Stimulated activated CD4-positive, alpha-beta T cell treated with anti-CD3 and anti-CD28 coated beads, Interleukin-2, amount 100 ng/mL, for 4 hours (primary cell): Measurements from ENCODE around the gene SPTBN1.

Experiments used
- DNase-seq: peaks from one replicate; pipeline ENCODE4 v3.0.0-alpha.2; 2020; ENCODE audit warnings: low read depth

The SPTBN1 gene

DNA sequence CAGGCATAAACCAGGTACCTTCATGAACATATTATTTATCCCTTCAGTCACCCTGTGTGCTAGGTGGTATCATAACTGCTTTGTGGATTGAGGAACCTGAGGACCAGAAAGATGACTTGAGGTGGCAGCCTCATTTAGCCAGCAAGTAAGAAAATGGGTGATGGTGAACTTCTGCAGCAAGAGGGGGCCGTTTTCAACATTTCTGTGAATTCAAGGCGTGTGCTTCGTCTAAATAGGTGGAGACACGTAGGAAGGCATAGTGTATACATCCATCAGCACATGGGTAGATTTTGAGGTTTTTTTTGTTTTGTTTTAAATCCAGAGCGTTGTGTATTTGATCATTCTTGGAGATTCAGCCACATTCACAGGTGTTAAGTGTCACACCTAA, 118.7 kb downstream of the SPTBN1 start:
- no peak for DNase-seq

DNA sequence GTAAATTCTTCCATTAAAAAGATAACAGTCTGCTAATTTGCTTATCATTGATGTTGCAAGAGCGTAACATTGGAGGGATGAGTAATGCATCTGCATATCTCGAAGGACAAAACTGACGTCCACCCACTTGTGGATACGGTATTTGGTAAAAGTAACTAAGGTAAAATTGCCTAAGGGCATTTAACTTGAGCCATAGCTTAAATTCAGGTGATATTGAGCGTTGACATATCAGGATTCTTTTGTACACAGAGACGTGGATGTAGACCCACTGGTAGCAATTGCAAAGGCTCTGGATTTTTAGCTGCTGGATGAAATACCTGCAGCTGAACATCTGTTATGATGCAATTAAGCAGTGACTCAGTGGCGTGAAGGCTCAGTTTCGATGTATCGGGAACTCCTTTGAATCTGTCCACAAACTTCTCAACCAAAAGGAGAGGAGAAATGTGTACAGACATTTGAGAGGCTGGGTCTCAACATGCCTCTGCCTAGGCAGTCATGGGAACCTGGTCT, 119.3 kb downstream of the SPTBN1 start:
- no peak for DNase-seq

DNA sequence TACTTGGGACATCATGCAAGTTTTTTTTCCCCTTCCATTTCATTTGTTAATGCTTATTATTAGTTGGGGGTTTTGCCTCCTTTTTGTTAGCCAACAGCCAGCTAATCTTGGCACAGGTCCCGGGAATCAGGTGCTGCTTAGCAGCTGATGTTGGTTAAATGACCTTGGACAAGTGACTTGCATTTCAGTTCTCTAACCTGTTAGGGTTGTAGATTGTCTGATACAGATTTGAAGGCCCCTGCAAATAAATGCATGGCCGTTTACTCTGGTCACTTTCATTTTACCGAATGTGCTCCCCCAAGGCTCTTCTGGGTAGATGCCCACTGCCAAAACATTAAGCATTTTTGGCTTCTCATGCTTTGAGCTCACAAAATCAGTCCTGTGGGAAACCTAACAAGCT, 120.9 kb downstream of the SPTBN1 start:
- no peak for DNase-seq

- no peak for DNase-seq
Measured at GRCh38 chr2:54577944-54578647, 122.0 kb downstream of the SPTBN1 start.

DNA sequence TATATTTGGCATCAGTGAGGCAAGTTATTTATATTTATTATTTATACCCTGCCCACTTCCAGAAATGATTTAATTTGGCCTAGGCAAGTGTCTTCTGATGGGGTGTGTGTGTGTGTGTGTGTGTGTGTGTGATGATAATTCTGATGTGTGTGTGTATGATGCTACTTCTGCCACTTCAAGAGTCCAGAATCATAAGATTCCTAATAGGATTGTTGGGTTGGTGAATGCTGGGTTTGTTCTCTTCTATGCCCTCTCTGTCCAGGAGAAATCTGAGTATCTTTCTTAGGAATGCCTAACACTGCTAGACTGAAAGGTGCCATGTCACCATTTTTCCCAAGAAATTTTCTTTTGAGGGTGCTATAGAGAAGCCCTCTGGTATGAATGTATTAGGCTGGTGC, 122.5 kb downstream of the SPTBN1 start:
- DNase-seq = no peak

DNA sequence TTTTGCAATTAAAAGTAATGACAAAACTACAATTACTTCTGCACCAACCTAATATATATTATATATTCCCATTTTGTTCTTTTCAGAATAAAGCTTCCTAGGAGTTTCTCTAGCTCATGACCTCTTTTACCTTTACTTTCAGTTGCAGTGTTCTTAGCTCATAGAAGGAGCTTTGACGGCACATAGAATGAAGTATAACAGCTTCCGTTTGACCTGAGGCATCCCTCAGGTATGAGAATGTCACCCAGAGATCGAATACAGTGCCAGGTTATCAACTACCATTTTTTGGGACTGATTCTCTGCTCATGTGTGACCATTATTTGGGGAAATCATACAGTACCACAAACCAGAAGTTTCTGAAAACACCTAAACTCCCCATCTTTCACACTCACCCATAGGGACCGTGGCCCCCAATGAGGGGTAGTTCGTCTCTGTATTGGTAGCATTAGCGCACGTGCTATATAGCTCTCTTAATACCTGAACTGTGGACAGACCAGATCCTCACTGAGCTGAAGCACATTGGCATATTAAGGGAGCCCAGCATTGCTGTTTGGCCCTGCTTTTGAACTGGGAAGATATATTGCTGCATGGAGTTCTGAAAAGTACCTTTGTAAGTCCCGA, 123.0 kb downstream of the SPTBN1 start:
- DNase-seq = no peak

GRCh38 chr2:54579682-54580620, 123.8 kb downstream of the SPTBN1 start:
- DNase-seq = no peak

GRCh38 chr2:54581326-54582039, 125.4 kb downstream of the SPTBN1 start:
- DNase-seq = no peak

- DNase-seq = no peak
Measured at GRCh38 chr2:54582987-54583386, 126.9 kb downstream of the SPTBN1 start.

DNA sequence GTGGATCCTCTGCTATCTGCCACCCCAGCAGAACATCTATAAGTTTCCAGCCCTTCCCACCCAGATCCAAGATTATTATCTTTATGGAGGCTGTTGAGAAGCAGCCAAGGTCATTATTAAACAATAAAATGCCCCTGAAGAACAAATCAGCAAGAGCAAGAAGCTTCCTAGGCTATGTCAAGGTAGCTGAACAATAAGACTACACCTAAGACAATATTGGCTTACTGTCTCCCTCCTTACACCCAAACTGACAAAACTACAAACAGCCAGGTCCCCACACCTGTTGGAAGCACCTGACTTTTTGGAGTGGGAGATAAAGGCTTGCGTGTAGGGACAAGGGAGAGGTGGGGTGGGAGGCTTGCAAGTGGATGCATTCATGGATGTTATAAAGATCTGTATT, 128.5 kb downstream of the SPTBN1 start:
- no peak for DNase-seq

- DNase-seq = no peak
Measured at GRCh38 chr2:54585136-54585733, 129.1 kb downstream of the SPTBN1 start.

DNA sequence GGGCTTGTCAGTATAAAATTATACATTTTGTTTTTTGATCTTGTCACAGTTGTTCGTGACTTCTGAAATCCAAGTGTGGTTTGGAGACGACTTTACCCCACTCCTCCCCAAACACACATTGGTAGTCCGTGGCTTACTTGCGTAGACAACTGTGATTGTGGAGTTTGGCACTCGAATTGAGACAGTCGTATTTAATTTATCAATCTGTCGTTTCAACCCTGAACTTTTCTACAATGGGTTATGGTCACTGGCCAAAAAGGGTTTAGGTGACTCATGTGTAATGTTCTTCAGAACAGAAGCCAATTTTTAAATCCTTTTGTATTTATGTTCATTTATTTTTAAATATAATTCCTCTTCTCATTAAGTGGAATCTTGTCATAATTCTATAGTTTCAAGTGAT, 129.9 kb downstream of the SPTBN1 start:
- DNase-seq = no peak

- DNase-seq = no peak
Measured at GRCh38 chr2:54586494-54586893, 130.4 kb downstream of the SPTBN1 start.

DNA sequence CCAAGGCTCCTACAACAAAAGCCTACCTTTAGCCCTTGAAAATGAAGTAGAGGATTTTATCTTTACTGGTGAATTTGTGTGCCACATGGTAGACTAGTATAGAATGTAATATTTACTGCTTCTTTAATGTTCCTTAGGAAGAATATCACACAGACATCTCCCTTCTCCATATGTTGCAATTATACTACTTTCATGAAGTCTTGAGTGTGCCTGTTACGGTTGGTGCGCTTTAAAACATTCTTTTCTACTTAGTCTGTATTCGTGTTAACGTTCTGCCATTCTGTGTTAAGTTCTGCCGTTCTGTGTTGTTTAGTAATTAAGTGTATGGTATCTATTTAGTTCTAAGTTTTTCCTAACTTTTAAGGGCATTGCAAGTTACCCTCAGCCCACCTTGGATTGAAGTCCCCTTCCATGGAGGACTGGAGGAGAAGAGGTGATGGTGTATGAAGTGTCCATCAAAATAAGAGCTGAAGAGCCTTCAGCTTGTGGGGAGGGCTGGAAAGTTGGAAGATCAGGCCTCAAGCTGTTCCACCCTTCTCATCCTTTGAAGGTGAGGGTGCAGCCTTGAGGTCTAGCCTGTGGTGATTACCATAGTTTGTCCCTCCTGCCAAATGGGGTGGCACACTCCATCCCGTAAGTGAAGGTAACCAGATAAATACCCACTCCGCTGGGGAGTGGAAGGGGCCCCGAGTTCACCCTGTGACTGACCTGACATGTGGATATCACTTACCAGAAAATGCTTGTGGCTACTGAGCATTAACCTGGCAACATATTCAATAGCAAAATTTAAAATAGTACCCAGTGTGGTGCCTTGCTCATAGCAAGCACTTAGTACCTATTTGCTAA, 131.3 kb downstream of the SPTBN1 start:
- no peak for DNase-seq

DNA sequence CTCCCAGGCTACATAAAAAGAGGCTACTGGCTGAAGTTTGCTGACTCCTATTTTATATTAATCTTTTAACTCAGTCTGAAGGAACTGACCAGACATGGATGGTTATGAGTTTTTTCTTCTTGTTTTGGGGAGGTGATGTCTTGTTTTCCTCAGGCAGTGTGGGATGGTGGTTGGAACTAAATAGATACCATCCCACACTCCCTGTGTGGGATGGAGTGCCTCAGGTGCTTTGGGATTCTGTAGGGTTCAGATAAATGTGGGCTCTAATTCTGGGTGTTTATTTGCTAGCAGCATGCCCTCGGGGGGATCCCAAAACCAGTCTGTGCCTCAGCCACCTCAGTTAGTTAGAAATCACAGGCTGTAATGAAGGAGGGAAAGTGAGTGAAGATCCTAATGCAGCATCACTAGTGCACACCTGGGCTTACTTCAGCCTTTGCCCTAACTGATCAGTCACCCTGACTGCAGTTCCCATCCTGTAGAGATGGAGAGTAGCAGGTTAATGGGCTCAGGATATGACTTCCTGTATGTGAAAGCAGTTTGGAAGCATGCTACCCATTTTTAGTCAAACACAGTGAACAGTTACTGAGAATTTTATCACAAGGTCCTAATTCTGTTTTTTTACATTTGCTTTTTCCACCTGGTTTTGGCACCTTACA, 132.2 kb downstream of the SPTBN1 start:
- DNase-seq = no peak

DNA sequence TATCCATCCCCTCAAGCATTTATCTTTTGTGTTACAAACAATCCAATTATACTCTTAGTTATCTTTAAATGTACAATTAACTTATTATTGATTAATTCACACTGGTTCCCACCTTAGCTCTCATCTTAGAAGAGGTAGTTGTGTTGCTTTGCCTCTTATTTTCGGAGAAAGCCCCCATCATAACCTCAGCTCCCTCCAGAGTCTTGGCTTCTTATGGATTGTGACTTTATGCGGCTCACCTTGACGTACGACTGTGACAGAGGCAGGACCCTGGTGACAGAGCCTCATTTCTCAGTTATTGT, 132.9 kb downstream of the SPTBN1 start:
- no peak for DNase-seq

- no peak for DNase-seq
Measured at GRCh38 chr2:54589340-54590215, 133.5 kb downstream of the SPTBN1 start.

GRCh38 chr2:54590216-54591120, 134.3 kb downstream of the SPTBN1 start:
- no peak for DNase-seq
